ENCODE results near the gene PTCH2.

GRCh38 chr1:44786841-44787426, 56.1 kb downstream of the PTCH2 start:
- TF ChIP-seq CTCF (IDR thresholded peaks at IDR 0.05), result no peak
- no peak for TF ChIP-seq POLR2A (IDR thresholded peaks at IDR 0.05)

Measured in tibial nerve (tissue), 3 donors.